ENCODE measurements around the gene C16orf87. TPM values are rescaled to one million over a fixed set of nuclear protein-coding genes. Genes with fewer than 3 reads are reported as not detected.

The C16orf87 gene
- total RNA-seq, 2 experiments from 2014 or later = 21.6 to 23.0 TPM

DNA sequence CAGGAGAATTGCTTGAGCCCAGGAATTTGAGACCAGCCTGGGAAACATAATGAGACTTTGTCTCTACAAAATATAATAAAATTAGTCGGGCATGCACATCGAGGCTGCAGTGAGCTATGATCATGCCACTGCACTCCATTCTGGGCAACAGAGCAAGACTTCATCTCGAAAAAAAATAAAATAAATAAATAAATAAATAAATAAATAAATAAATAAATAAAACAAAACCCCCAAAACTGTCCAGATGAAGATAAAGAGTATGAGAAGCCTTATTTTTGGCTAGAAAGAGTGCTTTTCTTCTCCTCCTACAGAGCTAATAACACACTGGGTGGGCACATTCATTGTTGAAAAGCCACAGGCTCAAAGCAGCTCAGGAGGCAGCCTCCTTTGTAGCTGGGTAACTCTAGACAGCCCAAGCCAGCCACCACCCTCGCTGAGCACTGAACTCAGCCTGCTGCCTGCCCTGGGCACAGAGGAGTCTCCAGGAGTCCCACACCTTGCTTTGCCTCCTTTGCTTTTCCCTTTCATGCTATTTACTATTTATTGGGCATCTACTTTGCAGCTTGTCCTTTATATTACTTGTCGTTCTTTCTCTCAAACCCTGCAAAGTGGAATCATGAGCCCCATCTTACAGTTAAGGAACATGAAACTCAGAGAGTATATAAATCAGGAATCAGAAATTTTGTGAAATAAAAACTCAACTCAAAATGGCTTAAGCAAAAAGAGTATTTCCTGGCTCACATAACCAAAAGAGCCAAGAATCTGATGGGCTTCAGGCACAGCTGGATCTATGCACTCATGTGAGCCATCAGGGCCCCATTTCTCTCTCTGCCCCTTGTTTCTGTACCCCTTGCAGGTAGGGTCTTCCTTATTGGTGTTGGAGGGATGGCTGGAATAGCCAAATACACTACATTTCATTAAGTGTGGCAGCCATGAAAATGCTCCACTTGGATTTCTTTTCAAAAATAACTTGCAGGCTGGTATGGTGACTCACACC is 18.1 kb upstream of the C16orf87 start:
- POLR2A ChIA-PET = no interaction called here

DNA sequence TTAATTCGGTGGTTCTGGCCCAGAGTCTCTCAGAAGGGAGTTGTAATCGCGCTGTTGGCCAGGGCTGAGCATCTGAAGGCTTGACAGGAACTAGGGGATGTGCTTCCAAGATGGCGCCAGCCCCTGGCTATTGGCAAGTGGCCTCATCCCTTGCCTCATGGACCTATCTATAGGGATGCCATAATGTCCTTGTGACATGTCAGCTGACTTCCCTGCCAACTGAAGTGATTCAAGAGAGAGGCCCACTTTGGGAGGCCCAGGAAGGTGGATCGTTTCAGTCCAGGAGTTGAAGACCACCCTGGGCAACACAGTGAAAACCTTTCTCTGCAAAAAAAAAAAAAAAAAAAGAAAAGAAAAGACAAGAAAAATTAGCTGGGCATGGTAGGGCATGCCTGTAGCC is 15.0 kb upstream of the C16orf87 start:
- POLR2A ChIA-PET = no interaction called here
- CTCF ChIA-PET = interaction anchor here (0.6 kb wide), 1 partner anchor 63 kb away, joined by 3 read pairs; no protein-coding TSS in a partner anchor

More for the DNA sequence above, 18.1 kb upstream of the C16orf87 start:
- CTCF ChIA-PET = no interaction called here

DNA sequence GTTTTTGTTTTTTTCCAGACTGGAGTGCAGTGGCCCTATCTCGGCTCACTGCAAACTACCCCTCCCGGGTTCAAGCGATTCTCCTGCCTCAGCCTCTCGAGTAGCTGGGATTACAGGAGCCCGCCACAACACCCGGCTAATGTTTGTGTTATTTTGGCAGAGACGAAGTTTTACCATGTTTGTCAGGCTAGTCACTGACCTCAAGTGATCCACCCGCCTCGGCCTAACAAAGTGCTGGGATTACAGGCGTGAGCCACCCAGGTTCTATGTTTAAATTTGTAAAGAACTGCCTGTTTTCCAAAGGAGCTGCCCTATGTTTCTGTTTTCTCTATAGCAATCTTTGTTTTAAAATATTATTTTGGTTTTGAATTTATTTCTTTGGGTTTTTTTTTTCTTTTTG is 13.8 kb upstream of the C16orf87 start:
- ChIA-PET CTCF (interaction anchor here (1.3 kb wide), 1 partner anchor 9 kb away, joined by 5 read pairs; no protein-coding TSS in a partner anchor), POLR2A (no interaction called here)

DNA sequence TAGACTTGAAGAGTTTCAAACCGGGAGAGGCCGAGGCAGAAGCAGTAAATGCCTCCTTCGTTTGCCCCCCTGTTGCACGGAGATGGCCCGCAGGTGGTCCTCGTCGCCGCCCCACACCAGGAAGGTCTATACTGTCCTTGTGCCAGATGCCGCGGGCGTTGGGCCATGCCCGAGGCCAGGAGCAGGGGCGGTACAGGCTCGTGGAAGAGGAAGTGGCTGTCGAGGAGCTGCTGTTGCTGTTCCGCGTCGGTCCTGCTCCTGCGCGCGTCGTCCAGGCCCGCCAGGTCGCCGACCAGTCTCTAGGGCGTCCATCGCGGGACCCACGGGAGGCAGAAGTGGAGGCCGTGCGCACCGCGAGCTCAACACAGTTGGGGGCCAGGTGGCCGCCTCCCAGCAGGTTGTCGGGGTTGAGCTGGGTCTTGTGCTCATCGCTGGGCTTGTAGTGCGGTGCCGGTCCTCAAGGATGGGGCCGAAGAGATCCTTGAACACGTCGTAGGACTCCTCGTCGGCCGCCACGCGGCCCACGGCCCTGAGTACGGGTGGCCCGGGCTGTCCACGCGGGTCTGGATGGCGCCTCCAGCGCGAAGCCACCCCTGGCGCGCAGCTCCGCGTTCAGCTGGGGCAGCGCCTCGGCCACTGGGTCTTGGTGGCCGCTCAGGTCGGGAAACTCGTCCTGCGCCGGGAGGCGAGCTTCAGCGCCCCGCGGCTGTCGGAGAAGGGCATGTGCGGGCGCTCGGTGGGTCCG is 13.1 kb upstream of the C16orf87 start:
- CTCF ChIA-PET = interaction anchor here (1.3 kb wide), 1 partner anchor 10 kb away, joined by 5 read pairs; no protein-coding TSS in a partner anchor
- POLR2A ChIA-PET = no interaction called here

DNA sequence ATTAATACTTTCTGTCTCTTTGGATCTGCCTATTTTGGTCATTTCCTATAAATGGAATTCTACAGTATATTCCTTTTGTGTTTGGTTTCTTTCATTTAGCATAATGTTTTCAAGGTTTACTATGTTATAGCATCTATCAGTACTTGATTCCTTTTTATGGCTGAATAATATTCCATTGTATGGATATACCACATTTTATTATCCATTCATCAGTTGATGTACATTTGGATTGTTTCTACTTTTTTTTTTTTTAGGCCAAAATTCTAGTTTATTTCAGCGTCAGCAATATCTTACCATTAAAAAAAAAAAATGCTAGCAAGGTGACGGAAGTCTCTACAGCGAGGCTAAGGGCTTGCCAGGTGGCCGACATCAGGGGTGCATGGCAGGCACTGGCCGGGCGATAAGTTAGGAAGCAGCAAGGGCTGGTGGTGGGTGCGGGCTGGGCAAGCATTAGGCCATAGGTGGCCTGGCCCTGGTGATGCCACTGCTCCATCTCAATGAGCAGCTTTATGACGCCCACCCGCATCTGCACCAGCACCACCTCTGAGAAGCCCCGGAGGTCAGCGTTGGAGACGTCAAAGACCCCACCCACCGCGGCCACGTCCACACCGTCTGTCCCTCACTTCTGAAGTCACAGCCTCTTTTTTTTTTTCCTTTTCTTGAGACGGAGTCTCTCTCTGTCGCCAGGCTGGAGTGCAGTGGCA is 11.4 kb upstream of the C16orf87 start:
- POLR2A ChIA-PET = interaction anchor here (0.6 kb wide), 1 partner anchor 66 kb away, joined by 3 read pairs; no protein-coding TSS in a partner anchor
- CTCF ChIA-PET = interaction anchor here (0.5 to 1.2 kb wide), 2 partner anchors 87 to 149 kb away, joined by 3 read pairs; no protein-coding TSS in a partner anchor

DNA sequence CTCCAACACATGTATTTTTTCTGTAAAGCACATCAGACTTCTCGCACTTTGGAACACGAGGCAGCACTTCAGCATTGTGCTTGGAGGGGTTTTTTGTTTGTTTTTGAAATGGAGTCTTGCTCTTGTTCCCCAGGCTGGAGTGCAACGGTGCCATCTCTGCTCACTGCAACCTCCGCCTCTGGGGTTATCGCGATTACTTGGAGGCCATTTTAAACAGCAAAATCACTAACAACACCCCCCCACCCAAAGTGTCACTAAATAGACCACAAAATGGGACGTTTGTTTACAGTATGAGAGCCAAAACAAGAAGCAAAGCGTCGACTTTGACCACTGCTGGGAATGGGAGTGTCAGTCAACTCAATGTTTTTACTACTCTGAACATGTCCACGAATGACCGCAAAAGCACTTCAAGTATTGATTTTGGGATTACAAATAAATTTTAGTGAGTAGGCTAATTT is 9.0 kb upstream of the C16orf87 start:
- POLR2A ChIA-PET = no interaction called here
- CTCF ChIA-PET = interaction anchor here (0.9 kb wide), 1 partner anchor 133 kb away, joined by 5 read pairs; no protein-coding TSS in a partner anchor

DNA sequence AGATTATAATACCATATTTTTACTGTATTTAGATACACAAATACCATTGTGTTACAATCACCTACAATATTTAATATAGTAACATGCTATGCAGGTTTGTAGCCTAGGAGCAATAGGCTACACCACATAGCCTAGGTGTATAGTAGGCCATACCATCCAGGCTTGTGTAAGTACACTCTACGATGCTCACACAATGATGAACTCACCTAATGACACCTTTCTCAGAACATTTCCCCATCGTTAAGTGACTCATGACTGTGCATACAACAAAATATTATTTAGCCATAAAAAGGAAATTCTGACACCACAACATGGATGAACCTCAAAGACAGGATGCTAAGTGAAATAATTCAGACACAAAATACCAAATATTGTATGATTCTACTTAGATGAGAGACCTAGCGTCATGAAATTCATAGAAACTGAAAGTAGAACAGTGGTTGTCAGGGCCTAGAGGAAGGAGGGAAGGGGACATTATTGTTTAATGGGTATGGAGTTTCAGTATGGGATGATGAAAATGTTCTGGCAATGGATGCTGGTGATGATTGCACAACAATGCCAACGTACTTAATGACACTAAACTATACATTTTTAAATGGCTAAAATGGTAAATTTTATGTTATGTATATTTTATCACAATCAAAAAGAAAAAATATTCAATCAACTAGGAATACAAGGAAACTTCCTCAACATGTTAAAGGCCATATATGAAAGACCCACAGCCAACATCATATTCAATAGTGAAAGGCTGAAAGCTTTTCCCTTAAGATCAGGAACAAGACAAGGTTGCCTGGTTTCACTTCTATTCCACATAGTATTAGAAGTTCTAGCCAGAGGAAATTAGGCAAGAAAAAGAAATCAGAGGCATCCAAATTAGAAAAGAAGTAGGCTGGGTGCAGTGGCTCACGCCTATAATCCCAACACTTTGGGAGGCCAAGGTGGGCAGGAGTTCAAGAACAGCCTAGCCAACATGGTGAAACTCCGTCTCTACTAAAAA is 5.9 kb upstream of the C16orf87 start:
- POLR2A ChIA-PET = no interaction called here
- CTCF ChIA-PET = no interaction called here

DNA sequence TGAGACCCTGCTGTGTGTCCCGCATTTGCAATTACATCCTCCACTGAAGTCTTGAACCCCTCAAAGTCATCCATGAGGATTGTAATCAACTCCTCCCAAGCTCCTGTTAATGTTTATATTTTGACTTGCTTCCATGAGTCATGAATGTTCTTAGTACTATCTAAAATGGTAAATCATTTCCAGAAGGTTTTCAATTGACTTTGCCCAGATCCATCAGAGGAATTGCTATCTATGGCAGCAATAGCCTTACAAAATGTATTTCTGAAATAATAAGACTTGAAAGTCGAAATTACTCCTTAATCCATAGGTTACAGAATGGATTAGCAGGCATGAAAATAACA is 2.5 kb upstream of the C16orf87 start:
- POLR2A ChIA-PET = no interaction called here
- CTCF ChIA-PET = interaction anchor here (0.6 kb wide), 1 partner anchor 97 kb away, joined by 3 read pairs; no protein-coding TSS in a partner anchor

DNA sequence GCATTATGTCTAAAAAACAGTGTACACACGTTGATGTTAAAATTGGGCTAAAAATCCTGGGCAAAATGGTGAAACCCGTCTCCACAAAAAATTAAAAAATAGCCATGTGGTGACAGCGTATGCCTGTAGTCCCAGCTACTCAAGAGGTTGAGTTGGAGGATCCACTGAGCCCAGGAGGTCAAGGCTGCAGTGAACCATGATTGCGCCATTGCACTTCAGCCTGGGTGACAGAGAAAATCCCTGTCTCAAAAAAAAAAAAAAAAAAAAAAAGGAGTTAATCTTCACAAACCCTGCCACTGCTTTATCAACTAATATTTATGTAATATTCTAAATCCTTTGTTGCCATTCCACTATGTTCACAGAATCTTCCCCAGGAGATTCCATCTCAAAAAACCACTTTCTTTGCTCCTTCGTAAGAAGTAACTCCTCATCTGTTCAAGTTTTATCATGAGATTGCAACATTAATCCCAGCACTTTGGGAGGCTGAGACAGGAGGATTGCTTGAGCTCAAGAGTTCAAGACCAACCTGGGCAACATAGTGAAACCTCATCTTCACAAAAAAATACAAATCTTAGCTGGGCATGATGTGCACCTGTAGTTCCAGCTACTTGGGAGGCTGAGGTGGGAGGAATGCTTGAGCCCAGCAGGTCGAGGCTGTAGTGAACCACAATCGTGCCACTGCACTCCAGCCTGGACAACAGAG is 1.9 kb upstream of the C16orf87 start:
- POLR2A ChIA-PET = no interaction called here
- CTCF ChIA-PET = no interaction called here

DNA sequence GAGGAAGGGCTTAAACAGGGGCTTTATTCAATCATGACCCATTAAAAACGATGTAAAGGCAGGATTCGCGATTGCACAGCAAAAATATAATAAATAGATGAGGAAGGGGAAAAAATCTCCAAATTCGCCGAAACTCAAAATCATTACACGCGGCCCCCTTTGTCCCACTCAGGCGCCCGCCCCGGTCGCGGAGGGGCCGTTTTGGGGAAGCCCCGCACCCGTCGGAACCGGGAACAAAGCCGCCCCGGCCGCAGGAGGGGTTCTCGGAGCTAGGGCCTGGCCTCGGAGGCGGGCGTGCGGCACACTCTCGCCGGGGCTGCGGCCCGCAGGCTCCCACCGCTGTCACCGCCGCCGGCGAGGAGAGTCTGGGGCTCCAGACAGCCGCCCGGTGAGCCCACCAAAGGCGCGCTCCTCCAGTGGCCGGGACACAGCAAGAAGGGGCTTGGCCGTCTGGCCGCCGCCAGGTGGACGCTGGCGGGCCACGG is 521 bp downstream of the C16orf87 start:
- POLR2A ChIA-PET = interaction anchor here (0.5 to 1.3 kb wide), 4 partner anchors 9 to 144 kb away, joined by 4 to 6 read pairs (median 5); no protein-coding TSS in a partner anchor

DNA sequence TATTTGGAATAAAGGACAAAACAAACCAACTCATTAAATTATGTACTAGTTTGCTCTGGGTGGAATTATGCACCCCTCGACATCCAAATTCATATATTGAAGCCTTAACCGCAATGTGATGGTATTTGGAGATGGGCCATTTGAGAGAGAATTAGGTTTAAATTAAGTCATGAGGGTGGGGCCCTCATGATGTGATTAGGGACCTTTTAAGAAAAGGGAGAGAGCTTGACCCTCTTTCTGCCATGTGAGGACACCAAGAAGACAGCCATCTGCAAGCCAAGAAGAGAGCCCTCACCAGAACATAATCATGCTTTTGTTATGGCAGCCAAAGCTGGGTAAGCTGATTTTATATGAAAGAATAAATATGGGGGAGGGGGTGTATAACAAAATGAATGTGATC is 2.0 kb downstream of the C16orf87 start:
- POLR2A ChIA-PET = interaction anchor here (0.8 to 1.4 kb wide), 4 partner anchors 17 to 313 kb away, joined by 3 read pairs; partner anchors contain the start of gene ORC6
- CTCF ChIA-PET = no interaction called here

More for the DNA sequence above, 521 bp downstream of the C16orf87 start:
- CTCF ChIA-PET = interaction anchor here (0.8 to 1.6 kb wide), 4 partner anchors 8 to 100 kb away, joined by 3 to 4 read pairs (median 3); partner anchors contain the start of gene GPT2

DNA sequence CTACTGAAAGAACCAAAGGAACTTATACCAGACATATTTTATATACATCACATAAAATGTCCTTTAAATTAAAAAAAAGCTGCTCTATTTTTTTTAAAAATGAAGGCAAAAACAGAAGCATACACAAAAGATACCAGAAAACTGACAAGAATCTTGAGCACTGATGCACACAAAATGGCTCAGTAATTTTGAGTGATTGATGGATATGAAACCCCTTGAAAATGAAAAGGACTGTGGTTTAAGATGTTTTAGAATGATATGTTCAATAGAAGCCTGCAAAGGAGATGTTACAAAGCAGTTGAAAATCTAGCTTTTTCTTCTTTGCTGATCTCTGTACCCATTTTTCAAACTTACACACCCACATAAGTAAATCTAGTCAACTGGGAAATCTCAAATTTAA is 2.7 kb downstream of the C16orf87 start:
- POLR2A ChIA-PET = interaction anchor here (0.6 to 1.4 kb wide), 4 partner anchors 16 to 138 kb away, joined by 3 read pairs; partner anchors contain the start of gene ORC6
- CTCF ChIA-PET = interaction anchor here (1.0 to 1.4 kb wide), 2 partner anchors 13 to 39 kb away, joined by 4 read pairs; no protein-coding TSS in a partner anchor

DNA sequence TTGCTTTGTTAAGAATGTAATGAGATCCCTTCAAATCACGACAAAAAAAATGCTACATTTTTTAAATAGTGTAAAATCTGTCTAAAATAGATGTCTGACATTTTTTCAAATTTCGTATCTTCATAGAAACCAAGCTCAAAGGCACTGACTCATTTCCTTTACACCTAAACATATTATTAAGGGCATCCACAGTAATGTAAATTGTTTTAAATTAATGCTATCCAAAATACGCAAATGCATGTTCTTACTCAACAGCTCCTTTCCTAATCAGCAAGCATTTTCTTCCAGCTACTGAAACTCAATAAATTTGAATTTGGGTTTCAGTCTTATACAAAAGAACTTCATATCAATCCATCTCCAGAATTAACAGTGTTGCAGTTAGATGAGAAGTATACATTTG is 4.3 kb downstream of the C16orf87 start:
- ChIA-PET POLR2A (interaction anchor here (0.7 kb wide), 1 partner anchor 29 kb away, joined by 3 read pairs; no protein-coding TSS in a partner anchor), CTCF (no interaction called here)

DNA sequence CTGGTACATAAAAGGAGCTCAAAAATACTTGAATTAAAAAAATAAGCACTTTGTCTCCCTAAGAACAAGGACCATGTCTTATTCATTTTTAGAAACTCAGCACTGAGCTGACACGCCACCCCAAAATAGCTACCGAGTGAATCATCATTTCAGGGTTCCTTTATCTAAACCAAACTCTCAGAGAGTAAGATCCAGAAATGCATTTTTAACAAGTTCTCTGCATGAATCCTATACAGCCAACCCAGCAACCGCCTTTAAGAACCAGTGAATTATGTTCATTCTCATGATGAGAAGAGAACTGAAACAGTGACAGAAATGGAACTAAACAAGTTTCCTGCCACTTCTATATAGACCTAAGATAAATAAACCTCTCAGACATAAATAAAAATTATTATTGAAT is 8.7 kb downstream of the C16orf87 start:
- ChIA-PET CTCF (interaction anchor here (0.8 to 0.9 kb wide), 2 partner anchors 8 to 151 kb away, joined by 3 read pairs; partner anchors contain the start of genes C16orf87 and DNAJA2), POLR2A (interaction anchor here (1.1 to 1.6 kb wide), 3 partner anchors 9 to 38 kb away, joined by 4 to 6 read pairs (median 6); partner anchors contain the start of gene C16orf87)

DNA sequence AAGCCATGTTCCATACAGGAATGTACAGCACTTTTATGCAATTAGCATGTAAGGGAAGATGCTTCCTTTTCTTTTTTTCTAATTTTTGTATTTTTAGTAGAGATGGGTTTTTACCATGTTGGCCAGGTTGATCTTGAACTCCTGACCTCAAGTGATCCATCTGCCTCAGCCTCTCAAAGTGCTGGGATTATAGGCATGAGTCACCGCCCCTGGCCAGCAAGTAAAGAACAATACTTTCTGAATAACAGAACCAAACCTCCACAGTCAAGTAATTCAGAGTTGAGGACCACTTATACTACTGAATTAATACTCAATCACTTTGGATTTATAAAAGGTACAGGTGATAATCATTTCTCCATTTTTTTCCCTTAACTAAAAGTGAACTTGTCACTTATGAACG is 13.0 kb downstream of the C16orf87 start:
- POLR2A ChIA-PET = no interaction called here
- CTCF ChIA-PET = interaction anchor here (0.6 kb wide), 1 partner anchor 85 kb away, joined by 4 read pairs; no protein-coding TSS in a partner anchor

DNA sequence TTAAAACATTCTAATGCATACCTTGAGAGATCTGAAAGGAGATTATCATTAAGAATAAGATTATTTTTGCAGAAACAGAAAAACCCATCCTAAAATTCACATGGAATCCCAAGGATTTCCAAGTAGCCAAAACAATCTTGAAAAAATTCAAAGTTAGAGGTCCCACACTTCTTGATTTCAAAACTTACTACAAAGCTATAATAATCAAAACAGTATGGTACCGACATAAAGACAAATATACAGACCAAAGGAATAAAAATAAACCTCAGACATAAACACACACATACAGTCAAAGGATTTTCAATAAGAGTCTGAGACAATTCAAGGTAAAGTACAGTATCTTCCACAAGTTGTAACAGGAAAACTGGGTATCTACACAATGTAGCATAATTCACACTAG is 16.2 kb downstream of the C16orf87 start:
- ChIA-PET CTCF (interaction anchor here (1.7 to 1.9 kb wide), 2 partner anchors 13 to 40 kb away, joined by 4 read pairs; no protein-coding TSS in a partner anchor), POLR2A (no interaction called here)

DNA sequence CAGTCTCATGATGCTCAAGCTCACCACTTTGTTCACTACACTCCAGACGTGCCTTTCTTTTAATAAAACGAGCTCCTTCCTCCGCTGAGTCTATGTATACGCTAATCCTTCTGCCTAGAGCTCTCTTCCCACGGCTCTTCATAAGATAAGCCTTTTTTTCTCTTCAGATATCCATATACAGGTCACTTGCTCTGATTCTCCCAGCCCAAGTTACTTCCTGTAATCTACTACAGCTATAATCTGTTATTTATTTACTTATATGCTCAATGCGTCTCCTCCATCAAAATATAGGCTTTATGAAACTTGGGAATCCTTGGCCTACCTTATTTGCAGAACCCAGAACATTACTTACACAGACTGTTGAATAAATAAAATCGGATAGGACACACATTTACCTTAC is 17.4 kb downstream of the C16orf87 start:
- POLR2A ChIA-PET = interaction anchor here (1.1 kb wide), 1 partner anchor 9 kb away, joined by 4 read pairs; no protein-coding TSS in a partner anchor
- CTCF ChIA-PET = interaction anchor here (0.6 to 1.9 kb wide), 2 partner anchors 41 to 192 kb away, joined by 4 read pairs; no protein-coding TSS in a partner anchor

Measured in activated CD8-positive, alpha-beta memory T cell treated with anti-CD3 and anti-CD28 coated beads for 36 hours (primary cell).